ENCODE measurements around the gene TNFSF4. TPM values are rescaled to one million over a fixed set of nuclear protein-coding genes. Genes with fewer than 3 reads are reported as not detected.
A peak's percentile ranks its signal among the peaks of the same experiment; 100 is the strongest.

TNFSF4 gene
- total and polyA plus RNA-seq, 2 of the 13 experiments (the other 11 are each of a cell fraction or from before 2014, with no cell fraction given) = 2.4 to 7.9 TPM

GRCh38 chr1:173205146-173206051 is 1.7 kb downstream of the TNFSF4 start (continued):
- TF ChIP-seq ZNF614 (CRISPR knock-in tag; IDR thresholded peaks at IDR 0.05; ENCODE audit: borderline replicate concordance) (peak; percentile 63; the same call in 1 of the 2 replicates), NFKB2 (CRISPR knock-in tag; IDR thresholded peaks at IDR 0.05; ENCODE audit: borderline replicate concordance) (no peak), ZFP90 (CRISPR knock-in tag; IDR thresholded peaks at IDR 0.05; ENCODE audit: borderline replicate concordance) (no peak), KDM6A (CRISPR knock-in tag; IDR thresholded peaks at IDR 0.05; ENCODE audit: low read depth) (0 out of 2 replicates have a peak, but pooled peaks have one; percentile 20), ARID4A (CRISPR knock-in tag; IDR thresholded peaks at IDR 0.05; ENCODE audit: borderline replicate concordance) (peak; percentile 59; the same call in 1 of the 2 replicates), DNMT3B (CRISPR knock-in tag; conservative IDR thresholded peaks at IDR 0.05) (no peak), ZNF780A (CRISPR knock-in tag; IDR thresholded peaks at IDR 0.05) (peak; percentile 25; the same call in 1 of the 2 replicates), PAF1 (CRISPR knock-in tag; IDR thresholded peaks at IDR 0.05) (no peak), ZNF142 (CRISPR knock-in tag; IDR thresholded peaks at IDR 0.05) (no peak), SCMH1 (CRISPR knock-in tag; IDR thresholded peaks at IDR 0.05; ENCODE audit: borderline replicate concordance) (no peak), FOSL2 (CRISPR knock-in tag; IDR thresholded peaks at IDR 0.05) (peak; percentile 65), MED8 (CRISPR knock-in tag; IDR thresholded peaks at IDR 0.05; ENCODE audit: insufficient replicate concordance) (no peak), CENPT (CRISPR knock-in tag; IDR thresholded peaks at IDR 0.05; ENCODE audit: low read depth) (no peak), ZBTB2 (CRISPR knock-in tag; IDR thresholded peaks at IDR 0.05; ENCODE audit: low read depth) (no peak)
- TF ChIP-seq, protein P1, sequence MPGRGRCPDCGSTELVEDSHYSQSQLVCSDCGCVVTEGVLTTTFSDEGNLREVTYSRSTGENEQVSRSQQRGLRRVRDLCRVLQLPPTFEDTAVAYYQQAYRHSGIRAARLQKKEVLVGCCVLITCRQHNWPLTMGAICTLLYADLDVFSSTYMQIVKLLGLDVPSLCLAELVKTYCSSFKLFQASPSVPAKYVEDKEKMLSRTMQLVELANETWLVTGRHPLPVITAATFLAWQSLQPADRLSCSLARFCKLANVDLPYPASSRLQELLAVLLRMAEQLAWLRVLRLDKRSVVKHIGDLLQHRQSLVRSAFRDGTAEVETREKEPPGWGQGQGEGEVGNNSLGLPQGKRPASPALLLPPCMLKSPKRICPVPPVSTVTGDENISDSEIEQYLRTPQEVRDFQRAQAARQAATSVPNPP (CRISPR knock-in tag; IDR thresholded peaks at IDR 0.05) = no peak

All from HepG2 (cell line).